ENCODE data around the gene ARID1A. TPM values are rescaled to one million over a fixed set of nuclear protein-coding genes. Genes with fewer than 3 reads are reported as not detected.
A peak's percentile ranks its signal among the peaks of the same experiment; 100 is the strongest.

ARID1A gene
- total RNA-seq, 1 donor from 2014 or later: 155 TPM

- Mint-ChIP-seq H3K4me3 (no peak overlapping the region), H3K36me3 (ENCODE audit: low read depth) (peaks cover 25% of the 10 kb centered on the region), H3K27me3 (ENCODE audit: low read depth) (no peaks in the 10 kb centered on the region), H3K27ac (ENCODE audit: unreplicated experiment) (no peak overlapping the region), H3K9me3 (no peaks in the 10 kb centered on the region), H3K4me1 (peaks cover 6% of the 10 kb centered on the region)
- DNase-seq (ENCODE audit: low read depth, low spot score): no peak
- TF ChIP-seq, protein P1, sequence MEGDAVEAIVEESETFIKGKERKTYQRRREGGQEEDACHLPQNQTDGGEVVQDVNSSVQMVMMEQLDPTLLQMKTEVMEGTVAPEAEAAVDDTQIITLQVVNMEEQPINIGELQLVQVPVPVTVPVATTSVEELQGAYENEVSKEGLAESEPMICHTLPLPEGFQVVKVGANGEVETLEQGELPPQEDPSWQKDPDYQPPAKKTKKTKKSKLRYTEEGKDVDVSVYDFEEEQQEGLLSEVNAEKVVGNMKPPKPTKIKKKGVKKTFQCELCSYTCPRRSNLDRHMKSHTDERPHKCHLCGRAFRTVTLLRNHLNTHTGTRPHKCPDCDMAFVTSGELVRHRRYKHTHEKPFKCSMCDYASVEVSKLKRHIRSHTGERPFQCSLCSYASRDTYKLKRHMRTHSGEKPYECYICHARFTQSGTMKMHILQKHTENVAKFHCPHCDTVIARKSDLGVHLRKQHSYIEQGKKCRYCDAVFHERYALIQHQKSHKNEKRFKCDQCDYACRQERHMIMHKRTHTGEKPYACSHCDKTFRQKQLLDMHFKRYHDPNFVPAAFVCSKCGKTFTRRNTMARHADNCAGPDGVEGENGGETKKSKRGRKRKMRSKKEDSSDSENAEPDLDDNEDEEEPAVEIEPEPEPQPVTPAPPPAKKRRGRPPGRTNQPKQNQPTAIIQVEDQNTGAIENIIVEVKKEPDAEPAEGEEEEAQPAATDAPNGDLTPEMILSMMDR (conservative IDR thresholded peaks at IDR 0.05): no peak
Observed at GRCh38 chr1:26754086-26754874, 58.5 kb downstream of the ARID1A start.

DNA sequence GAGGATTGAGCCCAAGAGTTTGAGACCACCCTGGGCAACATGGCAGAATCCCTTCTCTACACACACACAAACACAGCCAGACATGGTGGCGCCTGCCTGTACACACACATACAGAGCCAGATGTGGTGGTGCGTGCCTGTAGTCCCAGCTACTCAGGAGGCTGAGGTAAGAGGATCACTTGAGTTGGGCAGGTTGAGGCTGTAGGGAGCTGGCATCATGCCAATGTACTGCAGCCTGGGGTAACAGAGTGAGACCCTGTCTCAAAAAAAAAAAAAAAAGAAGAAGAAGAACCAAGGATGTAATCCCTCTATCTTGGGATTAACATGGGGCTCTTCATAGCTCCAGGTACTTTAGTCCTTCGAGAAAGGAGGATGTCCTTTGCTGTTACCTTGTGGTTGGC lies 62.5 kb downstream of the ARID1A start:
- TF ChIP-seq, protein P1 (conservative IDR thresholded peaks at IDR 0.05): no peak
- Mint-ChIP-seq H3K4me1 (no peaks in the 10 kb centered on the region), H3K9me3 (no peaks in the 10 kb centered on the region), H3K27ac (ENCODE audit: unreplicated experiment) (no peak overlapping the region), H3K4me3 (no peak overlapping the region), H3K36me3 (ENCODE audit: low read depth) (peaks cover 41% of the 10 kb centered on the region), H3K27me3 (ENCODE audit: low read depth) (no peaks in the 10 kb centered on the region)
- no peak for DNase-seq (ENCODE audit: low read depth, low spot score)

DNA sequence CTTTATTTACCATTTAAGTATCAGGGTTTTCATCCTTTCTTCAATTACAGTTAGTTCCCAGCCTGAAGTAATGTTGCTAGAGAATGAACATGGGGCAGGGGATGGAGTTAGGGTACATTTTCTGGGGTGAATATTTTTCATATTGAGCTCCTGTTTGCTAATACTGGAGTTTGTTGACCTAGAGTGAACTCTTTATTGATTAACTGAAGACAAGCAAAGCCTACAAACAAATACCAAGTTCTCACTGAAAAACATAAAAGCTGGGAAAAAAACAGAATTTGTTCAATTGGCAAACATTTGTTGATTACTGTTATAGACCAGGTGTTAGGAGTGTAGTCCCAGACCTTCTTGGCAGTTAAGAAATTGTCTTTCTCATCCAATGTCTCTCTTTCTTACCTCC lies 63.7 kb downstream of the ARID1A start:
- Mint-ChIP-seq H3K27ac (ENCODE audit: unreplicated experiment) (no peak overlapping the region), H3K9me3 (no peaks in the 10 kb centered on the region), H3K27me3 (ENCODE audit: low read depth) (no peaks in the 10 kb centered on the region), H3K36me3 (ENCODE audit: low read depth) (peaks cover 39% of the 10 kb centered on the region), H3K4me3 (no peak overlapping the region), H3K4me1 (no peaks in the 10 kb centered on the region)
- DNase-seq (ENCODE audit: low read depth, low spot score): no peak
- TF ChIP-seq, protein P1 (conservative IDR thresholded peaks at IDR 0.05): no peak

- H3K36me3 Mint-ChIP-seq (ENCODE audit: low read depth): peaks cover 36% of the 10 kb centered on the region
- no peaks in the 10 kb centered on the region for H3K27me3 Mint-ChIP-seq (ENCODE audit: low read depth)
- TF ChIP-seq, protein P1 (conservative IDR thresholded peaks at IDR 0.05): peak; percentile 34
- H3K4me1 Mint-ChIP-seq: no peaks in the 10 kb centered on the region
- no peaks in the 10 kb centered on the region for H3K9me3 Mint-ChIP-seq
- DNase-seq (ENCODE audit: low read depth, low spot score): no peak
- peak overlapping the region; percentile 8 for H3K4me3 Mint-ChIP-seq
- H3K27ac Mint-ChIP-seq (ENCODE audit: unreplicated experiment): no peak overlapping the region
Observed at GRCh38 chr1:26761217-26761616, 65.4 kb downstream of the ARID1A start.

- no peak overlapping the region for H3K4me3 Mint-ChIP-seq
- TF ChIP-seq, protein P1 (conservative IDR thresholded peaks at IDR 0.05): no peak
- no peaks in the 10 kb centered on the region for H3K27me3 Mint-ChIP-seq (ENCODE audit: low read depth)
- no peak for DNase-seq (ENCODE audit: low read depth, low spot score)
- H3K27ac Mint-ChIP-seq (ENCODE audit: unreplicated experiment): no peak overlapping the region
- H3K36me3 Mint-ChIP-seq (ENCODE audit: low read depth): peaks cover 43% of the 10 kb centered on the region
- no peaks in the 10 kb centered on the region for H3K9me3 Mint-ChIP-seq
- H3K4me1 Mint-ChIP-seq: peaks cover 7% of the 10 kb centered on the region
Observed at GRCh38 chr1:26767714-26768113, 71.9 kb downstream of the ARID1A start.

Data from neural crest cell (in vitro differentiated cells).